OCI-LY3 (cell line): ENCODE measurements around the gene PLTP.

Experiments
- H2AFZ ChIP-seq: fragments of 200-600, 300-600 bp; shearing (Covaris generic); 2 replicates; pipeline ENCODE4 v1.6.0; 2014; ENCODE audit warnings: antibody characterized with exemption, low read depth, low read length
- H3K27ac ChIP-seq: fragments of 200-600, 300-600 bp; sonication (generic); 2 replicates; pipeline ENCODE4 v1.5.1; 2014; ENCODE audit warnings: mild to moderate bottlenecking, low read length, moderate library complexity, mixed read lengths
- H3K27me3 ChIP-seq: fragments of 200-600, 300-600 bp; sonication (generic); 2 replicates; pipeline ENCODE4 v1.6.1; 2014; ENCODE audit warnings: low read depth, low read length, mixed read lengths
- H3K36me3 ChIP-seq: fragments of 200-600, 300-600 bp; sonication (generic); replicated peaks from 2 replicates; pipeline ENCODE3; 2014; ENCODE audit warnings: low read depth, low read length, mixed read lengths
- H3K4me1 ChIP-seq: fragments of 300-600, 200-600 bp; sonication (generic); 2 replicates; pipeline ENCODE4 v1.6.1; 2014; ENCODE audit warnings: low read length, mixed read lengths
- H3K4me2 ChIP-seq: fragments of 200-600, 300-600 bp; sonication (generic); 2 replicates; pipeline ENCODE4 v1.6.1; 2014; ENCODE audit warnings: low read length, mixed read lengths
- H3K4me3 ChIP-seq: fragments of 300-600, 200-600 bp; sonication (generic); 2 replicates; pipeline ENCODE4 v1.5.1; 2014; ENCODE audit warnings: antibody characterized with exemption, mild to moderate bottlenecking, low read length, moderate library complexity
- H3K79me2 ChIP-seq: fragments of 300-600, 200-600 bp; shearing (Covaris generic); 2 replicates; pipeline ENCODE4 v1.6.1; 2014; ENCODE audit warnings: mild to moderate bottlenecking, low read length, mixed read lengths
- H3K9ac ChIP-seq: fragments of 300-600, 200-600 bp; shearing (Covaris generic); 2 replicates; pipeline ENCODE4 v1.6.0; 2014; ENCODE audit warnings: mild to moderate bottlenecking, low read length, moderate library complexity
- H3K9me3 ChIP-seq: fragments of 200-600, 300-600 bp; shearing (Covaris generic); 2 replicates; pipeline ENCODE4 v1.6.1; 2014; ENCODE audit warnings: low read length, mixed read lengths; ENCODE audit not compliant: insufficient read depth
- H4K20me1 ChIP-seq: fragments of 200-600, 300-600 bp; sonication (generic); 2 replicates; pipeline ENCODE4 v1.6.1; 2016; ENCODE audit warnings: low read length, mixed read lengths; ENCODE audit not compliant: insufficient read depth
- EZH2phosphoT487 ChIP-seq: fragments of 200-600 bp; shearing (Covaris generic); IDR thresholded peaks from 2 replicates; pipeline ENCODE4 v1.6.1; 2018; ENCODE audit warnings: antibody characterized with exemption, mixed run types, low read depth
- TF ChIP-seq, protein P1 (sequence below): fragments of 200-600, 300-600 bp; sonication (generic); IDR thresholded peaks from 2 replicates; pipeline ENCODE4 v1.5.1; 2014; ENCODE audit warnings: antibody characterized with exemption, low read length, low read depth

PLTP gene

DNA sequence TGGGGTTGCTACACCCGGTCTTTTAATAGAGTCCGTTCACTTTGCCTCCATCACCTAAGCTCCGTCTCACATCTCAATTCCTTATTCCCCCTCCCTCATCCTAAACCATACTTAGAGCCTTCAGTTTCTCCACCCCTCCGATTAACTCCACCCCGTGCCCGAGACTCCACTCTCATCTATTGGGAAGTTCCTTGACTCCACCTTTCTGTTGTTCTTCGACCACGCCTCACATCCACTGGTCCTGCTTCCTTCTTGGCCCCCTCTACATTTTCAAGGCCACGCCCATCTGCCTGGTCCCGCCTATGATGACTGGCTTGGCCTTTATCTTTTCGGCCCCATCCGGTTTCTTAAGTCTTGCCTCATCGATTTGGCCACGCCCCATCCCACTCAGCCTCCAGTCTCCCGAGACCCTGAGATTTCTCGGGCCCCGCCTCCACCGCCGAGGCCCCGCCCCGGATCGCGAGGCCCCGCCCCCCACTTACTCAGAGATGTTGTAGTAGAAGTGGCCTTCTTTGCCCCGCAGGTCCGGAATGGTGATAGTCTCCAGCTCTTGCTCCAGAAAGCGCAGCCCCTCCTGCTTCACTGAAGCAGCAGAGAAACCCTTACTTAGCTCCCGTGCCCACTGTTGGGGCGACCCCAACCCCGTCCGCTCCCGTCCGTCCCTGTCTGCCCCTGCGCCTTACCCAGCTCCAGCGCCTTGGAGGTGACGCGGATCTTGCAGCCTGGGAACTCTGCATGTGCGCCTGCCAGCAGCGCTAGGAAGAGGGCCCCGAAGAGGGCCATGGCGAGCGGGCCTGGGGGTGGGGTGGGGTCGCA is 1.1 kb downstream of the PLTP start:
- H3K27me3 ChIP-seq, result no peaks in the 10 kb centered on the region
- H3K79me2 ChIP-seq, result no peaks in the 10 kb centered on the region; the same call in 1 of the 2 replicates
- peak overlapping the region; percentile 69 for H3K27ac ChIP-seq
- peak overlapping the region; percentile 73 for H3K4me3 ChIP-seq
- H3K9ac ChIP-seq, result peak overlapping the region; percentile 77
- no peak overlapping the region for H2AFZ ChIP-seq
- TF ChIP-seq, protein P1, sequence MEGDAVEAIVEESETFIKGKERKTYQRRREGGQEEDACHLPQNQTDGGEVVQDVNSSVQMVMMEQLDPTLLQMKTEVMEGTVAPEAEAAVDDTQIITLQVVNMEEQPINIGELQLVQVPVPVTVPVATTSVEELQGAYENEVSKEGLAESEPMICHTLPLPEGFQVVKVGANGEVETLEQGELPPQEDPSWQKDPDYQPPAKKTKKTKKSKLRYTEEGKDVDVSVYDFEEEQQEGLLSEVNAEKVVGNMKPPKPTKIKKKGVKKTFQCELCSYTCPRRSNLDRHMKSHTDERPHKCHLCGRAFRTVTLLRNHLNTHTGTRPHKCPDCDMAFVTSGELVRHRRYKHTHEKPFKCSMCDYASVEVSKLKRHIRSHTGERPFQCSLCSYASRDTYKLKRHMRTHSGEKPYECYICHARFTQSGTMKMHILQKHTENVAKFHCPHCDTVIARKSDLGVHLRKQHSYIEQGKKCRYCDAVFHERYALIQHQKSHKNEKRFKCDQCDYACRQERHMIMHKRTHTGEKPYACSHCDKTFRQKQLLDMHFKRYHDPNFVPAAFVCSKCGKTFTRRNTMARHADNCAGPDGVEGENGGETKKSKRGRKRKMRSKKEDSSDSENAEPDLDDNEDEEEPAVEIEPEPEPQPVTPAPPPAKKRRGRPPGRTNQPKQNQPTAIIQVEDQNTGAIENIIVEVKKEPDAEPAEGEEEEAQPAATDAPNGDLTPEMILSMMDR, result no peak
- no peak for TF ChIP-seq EZH2phosphoT487
- peak overlapping the region; percentile 92 for H3K4me2 ChIP-seq
- H4K20me1 ChIP-seq, result no peaks in the 10 kb centered on the region
- H3K36me3 ChIP-seq, result no peaks in the 10 kb centered on the region
- peaks cover 40% of the 10 kb centered on the region for H3K4me1 ChIP-seq
- no peaks in the 10 kb centered on the region for H3K9me3 ChIP-seq

DNA sequence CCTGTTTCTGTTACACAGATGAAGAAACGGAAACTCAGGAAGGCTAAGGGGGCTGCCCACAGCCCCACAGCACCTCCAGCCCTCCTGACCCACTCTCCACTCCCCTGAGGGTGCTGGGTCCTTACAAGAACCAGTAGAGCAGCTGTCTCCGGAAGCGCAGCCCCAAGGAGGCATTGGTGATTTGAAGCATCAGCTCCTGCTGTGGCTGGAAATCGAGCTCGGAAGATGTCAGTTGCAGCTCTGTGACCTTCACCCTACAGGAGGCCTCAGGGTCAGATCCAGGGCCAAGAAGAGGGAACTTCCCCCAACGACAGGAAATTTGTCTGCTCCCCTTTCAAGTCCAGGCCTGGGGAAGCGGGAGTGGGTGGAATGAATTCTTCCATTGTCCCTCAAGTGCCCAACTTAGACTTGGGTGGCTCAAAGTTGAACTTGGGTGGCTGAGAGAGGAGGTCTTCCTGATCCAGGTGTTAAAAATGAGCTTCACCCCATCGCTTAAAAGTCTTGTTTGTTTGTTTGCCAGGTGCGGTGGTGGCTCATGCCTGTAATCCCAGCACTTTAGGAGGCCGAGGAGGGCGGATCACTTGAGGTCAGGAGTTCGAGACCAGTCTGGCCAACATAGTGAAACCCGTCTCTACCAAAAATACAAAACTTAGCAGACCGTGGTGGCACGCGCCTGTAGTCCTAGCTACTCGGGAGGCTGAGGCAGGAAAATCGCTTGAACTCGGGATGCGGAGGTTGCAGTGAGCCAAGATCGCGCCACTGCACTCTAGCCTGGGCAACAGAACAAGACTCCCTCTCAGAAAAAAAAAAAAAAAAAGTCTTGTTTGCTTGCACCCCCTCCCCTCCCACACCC is 1.9 kb downstream of the PLTP start:
- Histone ChIP-seq H3K4me1 (peaks cover 40% of the 10 kb centered on the region), H3K4me3 (peak overlapping the region; percentile 73), H3K9me3 (no peaks in the 10 kb centered on the region), H3K9ac (no peak overlapping the region), H4K20me1 (no peaks in the 10 kb centered on the region), H3K27me3 (no peaks in the 10 kb centered on the region), H3K79me2 (no peaks in the 10 kb centered on the region; the same call in 1 of the 2 replicates), H3K4me2 (peak overlapping the region; percentile 92), H3K27ac (no peak overlapping the region), H3K36me3 (no peaks in the 10 kb centered on the region), H2AFZ (no peak overlapping the region)
- TF ChIP-seq, protein P1, result no peak
- TF ChIP-seq EZH2phosphoT487, result no peak

DNA sequence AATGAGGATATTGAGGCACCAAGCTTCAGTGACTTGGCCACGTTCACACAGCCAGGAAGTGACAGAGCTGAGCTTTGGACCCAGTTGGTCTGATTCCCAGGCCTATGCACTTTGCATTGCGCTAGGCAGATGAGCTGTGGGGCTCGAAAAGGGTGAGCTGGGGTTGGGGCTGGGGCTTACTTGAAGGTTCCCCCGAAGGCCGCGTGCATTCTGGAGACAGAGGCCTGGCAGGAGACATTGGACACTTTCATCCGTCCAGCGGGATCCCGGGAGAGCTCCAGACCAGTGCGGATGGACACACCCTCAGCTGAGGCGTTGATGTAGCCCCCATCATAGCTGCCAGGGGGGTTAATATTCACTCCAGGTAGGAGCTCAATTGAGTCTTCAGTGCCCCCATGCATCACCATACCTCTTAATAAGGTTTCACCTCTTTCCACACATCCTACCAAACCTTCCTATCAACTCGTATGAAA is 2.6 kb downstream of the PLTP start:
- Histone ChIP-seq H3K27ac (no peak overlapping the region), H2AFZ (no peak overlapping the region), H3K4me3 (no peak overlapping the region), H3K79me2 (no peaks in the 10 kb centered on the region; the same call in 1 of the 2 replicates), H3K4me2 (no peak overlapping the region), H3K36me3 (no peaks in the 10 kb centered on the region), H4K20me1 (no peaks in the 10 kb centered on the region), H3K9me3 (no peaks in the 10 kb centered on the region), H3K27me3 (no peaks in the 10 kb centered on the region), H3K4me1 (peaks cover 37% of the 10 kb centered on the region), H3K9ac (no peak overlapping the region)
- no peak for TF ChIP-seq EZH2phosphoT487
- TF ChIP-seq, protein P1, result no peak

DNA sequence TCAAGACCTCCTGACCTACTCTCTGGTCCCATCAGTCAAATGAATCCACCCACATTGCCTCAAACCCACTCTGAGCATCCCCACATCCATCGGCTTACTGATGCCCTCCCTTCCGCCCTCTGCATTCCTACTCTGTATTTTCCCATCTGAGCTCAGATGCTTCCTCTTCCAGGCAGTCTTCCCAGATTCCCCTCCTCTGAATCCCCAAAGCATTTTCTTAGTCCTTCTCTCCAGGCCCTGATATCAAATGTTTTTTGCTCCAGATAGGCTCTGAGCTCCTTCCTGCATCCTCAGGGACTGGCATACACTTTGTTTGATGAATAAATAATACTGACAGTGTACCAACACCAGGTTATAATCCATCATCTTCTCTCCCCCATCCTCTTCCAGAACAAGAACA is 3.9 kb downstream of the PLTP start:
- no peak overlapping the region for H3K4me3 ChIP-seq
- TF ChIP-seq, protein P1, result no peak
- TF ChIP-seq EZH2phosphoT487, result no peak
- H3K36me3 ChIP-seq, result no peaks in the 10 kb centered on the region
- no peaks in the 10 kb centered on the region; the same call in 1 of the 2 replicates for H3K79me2 ChIP-seq
- no peaks in the 10 kb centered on the region for H4K20me1 ChIP-seq
- no peak overlapping the region for H3K4me2 ChIP-seq
- H3K27me3 ChIP-seq, result no peaks in the 10 kb centered on the region
- H3K9me3 ChIP-seq, result no peaks in the 10 kb centered on the region
- H3K27ac ChIP-seq, result no peak overlapping the region
- H2AFZ ChIP-seq, result no peak overlapping the region
- no peak overlapping the region for H3K9ac ChIP-seq
- peaks cover 25% of the 10 kb centered on the region for H3K4me1 ChIP-seq
